Adrenal gland (tissue), 12 donors: ENCODE measurements around the gene SDK1. TPM values are rescaled to one million over a fixed set of nuclear protein-coding genes. Genes with fewer than 3 reads are reported as not detected.

Experiments used
- DNase-seq, 7 donors: peaks; one replicate each; pipeline ENCODE4 v3.0.0-alpha.2; 2019 to 2020
- H3K27ac ChIP-seq, 5 donors: fragments of 200-600 bp; sonication (generic) in 4 of 5; 1 replicate in 3 of 5; 2 replicates in 2 of 5; pipeline versions ENCODE4 v1.5.1 to v1.8.0; 2016 to 2020; ENCODE audit warnings: mild to moderate bottlenecking in 1 of 5
- H3K27me3 ChIP-seq: fragments of 200-600 bp; 2 replicates; pipeline ENCODE4 v1.8.0; 2021
- H3K36me3 ChIP-seq, 2 donors: fragments of 200-600 bp; replicated peaks in 1 of 2; 1 replicate in 1 of 2; 2 replicates in 1 of 2; pipeline versions ENCODE4 v1.5.1 to v1.8.0; 2018 to 2022
- H3K4me1 ChIP-seq, 2 donors: fragments of 200-600 bp; replicated peaks in 1 of 2; 1 replicate in 1 of 2; 2 replicates in 1 of 2; pipeline versions ENCODE4 v1.5.1 to v1.8.0; 2018 to 2021
- H3K4me3 ChIP-seq, 4 donors: fragments of 200-600 bp; sonication (generic) in 3 of 4; one replicate each; pipeline ENCODE4 v1.5.1; 2016 to 2018
- H3K9me3 ChIP-seq, 3 donors: fragments of 200-600 bp; sonication (generic) in 1 of 3; replicated peaks in 1 of 3; 1 replicate in 2 of 3; 2 replicates in 1 of 3; pipeline versions ENCODE4 v1.5.1 to v1.8.0; 2016 to 2021
- CTCF ChIP-seq, 6 experiments: fragments of 450-650 bp in 4 of 6; fragments of 200-600 bp in 2 of 6; sonication (generic) in 1 of 6; IDR thresholded peaks; 1 replicate in 5 of 6; 2 replicates in 1 of 6; pipeline versions ENCODE4 v1.5.1 to v1.8.0; 2016 to 2021; ENCODE audit warnings: antibody characterized with exemption in 6 of 6, mild to moderate bottlenecking in 2 of 6, moderate library complexity in 1 of 6
- POLR2A ChIP-seq, 2 donors: fragments of 450-650 bp; IDR thresholded peaks; one replicate each; pipeline ENCODE4 v1.6.1; 2017; ENCODE audit warnings: antibody characterized with exemption in 2 of 2, mild to moderate bottlenecking in 2 of 2, moderate library complexity in 1 of 2
- WGBS, 4 donors: extraction: QIAGEN DNeasy Blood & Tissue Kit in 2 of 4; methylation state at CpG; one replicate each; pipeline versions ENCODE4 v1.1.5 to v1.1.7; 2013 to 2017; 5-methylcytosine and 5-hydroxymethylcytosine counted together
- intact Hi-C, 2 donors: fragments of 100-400 bp; cut with DNase I; formaldehyde crosslinking; loops; one replicate each; pipeline versions ENCODE4 v1.14.1 to v1.15.0; 2022 to 2023
- polyA plus RNA-seq, 3 donors: library from polyadenylated mRNA; stranded (reverse); fragments of 200-250 nt in 2 of 3; fragments of 350-450 nt in 1 of 3; fragmentation: Illumina TruSeq in 1 of 3; extraction: RNeasy Lipid Tissue Mini Kit (QIAGEN cat#74804) in 1 of 3; gene quantifications; one replicate each; pipeline ENCODE4 v1.2.3, GENCODE V29; 2013 to 2014
- total RNA-seq, 9 donors: library from RNA; depleted of rRNA in 4 of 9; stranded (reverse); fragments of >200 nt in 4 of 9; fragments of 120-200 nt in 1 of 9; fragmentation: NEBNext Ultra II Directional in 1 of 9; extraction: Animal tissue kit (Norgen Biotek cat#: 25700) in 1 of 9; gene quantifications; one replicate each; pipeline versions ENCODE4 v1.1.0 to v1.2.4, GENCODE V29; 2013 to 2023
- donor health status: healthy with polysubstance abuse.
- donor health status: Bipolar disorder and iron deficiency.
- donor health status: DM: yes; HTN: yes; CAD: no.
- donor health status: DM: no; HTN: no; CAD: no.
- donor health status: DM: no; HTN: no; CAD: no.
- donor health status: DM: yes; HTN: yes; CAD: no.

The SDK1 gene
- total and polyA plus RNA-seq, 12 donors: 0.50 to 3.6 (median 1.5) TPM

- Histone ChIP-seq H3K27ac (no peak overlapping the region), H3K36me3 (no peaks in the 10 kb centered on the region), H3K27me3 (no peaks in the 10 kb centered on the region), H3K4me1 (no peaks in the 10 kb centered on the region), H3K4me3 (no peak overlapping the region), H3K9me3 (no peaks in the 10 kb centered on the region)
- intact Hi-C loops: no loop called here
- 68 to 80% (median 74%) methylated on average over 10 of the region's 10 CpGs for WGBS, 4 donors
- TF ChIP-seq CTCF (IDR thresholded peaks at IDR 0.05) (no peak), POLR2A (IDR thresholded peaks at IDR 0.05) (no peak)
- DNase-seq: peak in 1 of 7 donors; percentile 33
These were observed 712.7 kb downstream of the SDK1 start for GRCh38 chr7:4013793-4014192.

GRCh38 chr7:4014346-4015050 lies 713.4 kb downstream of the SDK1 start:
- Histone ChIP-seq H3K27ac (no peak overlapping the region), H3K4me1 (no peaks in the 10 kb centered on the region), H3K4me3 (no peak overlapping the region), H3K36me3 (no peaks in the 10 kb centered on the region), H3K27me3 (no peaks in the 10 kb centered on the region), H3K9me3 (no peaks in the 10 kb centered on the region)
- WGBS, 4 donors: 56 to 65% (median 59%) methylated on average over 13 of the region's 13 CpGs
- TF ChIP-seq CTCF (IDR thresholded peaks at IDR 0.05) (no peak), POLR2A (IDR thresholded peaks at IDR 0.05) (no peak)
- DNase-seq: peak in 4 of 7 donors; percentile 25 to 64 (median 27)
- intact Hi-C loops: no loop called here

DNA sequence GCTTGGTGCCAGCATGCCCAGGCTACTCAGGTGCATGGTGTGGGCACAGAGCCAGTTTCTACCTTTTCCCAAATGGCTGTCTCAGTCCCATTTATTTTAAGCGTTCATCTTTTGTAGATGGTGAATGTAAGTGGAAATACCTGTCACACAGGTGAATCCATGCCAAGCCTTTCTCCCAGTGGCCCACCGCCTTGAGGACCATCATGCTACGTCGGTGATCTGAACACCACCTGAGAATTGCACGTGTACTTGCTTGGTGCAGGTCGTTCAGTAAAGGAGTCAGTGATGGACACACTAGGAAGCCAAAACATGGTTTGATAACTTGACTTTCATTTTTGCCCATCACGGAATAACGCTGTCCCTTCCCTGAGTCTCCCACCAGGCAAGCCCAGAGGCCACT lies 714.3 kb downstream of the SDK1 start:
- Histone ChIP-seq H3K27me3 (peaks cover 2% of the 10 kb centered on the region), H3K27ac (no peak overlapping the region), H3K4me3 (no peak overlapping the region), H3K4me1 (no peaks in the 10 kb centered on the region), H3K36me3 (no peaks in the 10 kb centered on the region), H3K9me3 (no peaks in the 10 kb centered on the region)
- intact Hi-C loops: no loop called here
- WGBS, 4 donors: 78 to 88% (median 87%) methylated on average over 8 of the region's 8 CpGs
- no peak for TF ChIP-seq CTCF (IDR thresholded peaks at IDR 0.05)
- DNase-seq: peak in 1 of 7 donors; percentile 34

DNA sequence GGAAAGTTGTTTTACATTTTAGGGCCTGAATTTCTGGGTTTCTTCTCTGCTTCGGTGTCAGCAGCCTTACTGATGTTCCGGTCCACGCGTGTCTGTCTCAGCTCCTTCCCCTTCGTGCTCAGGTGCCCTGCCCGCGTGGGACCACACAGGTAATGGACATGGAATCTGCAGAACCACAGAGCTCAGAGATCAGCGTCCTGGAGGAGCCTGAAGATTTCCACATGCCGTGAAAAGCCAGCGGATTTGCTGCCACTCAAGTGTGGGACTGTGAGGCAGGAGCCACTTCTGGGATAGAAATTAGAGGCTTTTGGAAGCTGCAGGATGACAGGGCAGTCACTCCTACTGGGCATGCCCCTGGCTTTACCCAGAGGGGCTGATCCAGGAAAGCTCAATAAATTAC lies 714.9 kb downstream of the SDK1 start:
- H3K27ac ChIP-seq: no peak overlapping the region
- TF ChIP-seq POLR2A (IDR thresholded peaks at IDR 0.05) (no peak), CTCF (IDR thresholded peaks at IDR 0.05) (no peak)
- H3K9me3 ChIP-seq: no peaks in the 10 kb centered on the region
- H3K27me3 ChIP-seq: peaks cover 2% of the 10 kb centered on the region
- WGBS, 4 donors: 87 to 95% (median 91%) methylated on average over 10 of the region's 10 CpGs
- H3K4me3 ChIP-seq: no peak overlapping the region
- H3K36me3 ChIP-seq: no peaks in the 10 kb centered on the region
- no peaks in the 10 kb centered on the region for H3K4me1 ChIP-seq
- DNase-seq: peak in 1 of 7 donors; percentile 35
- intact Hi-C loops: no loop called here
